ENCODE results near the gene SCIMP.
A peak's percentile ranks its signal among the peaks of the same experiment; 100 is the strongest.

Gene SCIMP

DNA sequence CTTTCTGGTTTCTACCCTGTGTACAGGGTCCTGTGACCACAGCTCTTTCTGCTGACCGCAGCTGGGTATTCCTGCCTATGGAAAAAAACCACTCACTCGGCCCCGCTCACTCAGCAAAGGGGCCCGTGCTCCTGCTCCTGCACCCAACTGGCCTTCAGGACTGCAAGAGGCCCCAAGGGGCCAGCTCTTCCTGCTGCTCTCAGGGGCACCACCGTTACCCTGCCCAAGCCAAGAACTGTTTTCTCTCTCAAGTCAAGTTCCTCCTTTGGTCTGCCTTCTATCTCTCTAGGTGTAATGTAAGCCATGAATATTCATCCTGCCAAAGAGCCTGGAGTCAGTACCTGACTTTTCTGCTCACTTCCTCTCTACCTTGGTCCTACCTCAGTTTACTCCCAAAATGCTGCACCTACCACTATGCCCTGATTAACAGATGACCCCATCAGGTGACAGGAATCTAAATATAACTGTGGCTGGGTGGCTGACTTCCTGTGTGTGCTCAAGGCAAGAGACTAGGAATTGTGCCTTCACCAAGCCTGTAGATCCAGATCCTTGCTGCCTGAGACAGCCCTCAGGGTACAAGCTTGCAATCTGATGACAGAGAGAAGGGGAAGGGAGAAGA lies 20.4 kb upstream of the SCIMP start:
- Histone ChIP-seq H3K27me3 (ENCODE audit: insufficient read depth, low read depth) (no peaks in the 10 kb centered on the region), H4K20me1 (ENCODE audit: insufficient read depth) (no peaks in the 10 kb centered on the region), H3K27ac (no peak overlapping the region), H2AFZ (ENCODE audit: low read depth) (no peak overlapping the region), H3K4me2 (no peak overlapping the region), H3K9ac (no peak overlapping the region), H3K4me3 (IDR thresholded peaks at IDR 0.05; ENCODE audit: insufficient read depth, low read depth, low read length) (no peak overlapping the region), H3K79me2 (ENCODE audit: insufficient read depth, low read depth) (no peaks in the 10 kb centered on the region), H3K36me3 (ENCODE audit: insufficient read depth) (no peaks in the 10 kb centered on the region), H3K4me1 (ENCODE audit: low read depth, poor library complexity, severe bottlenecking) (no peaks in the 10 kb centered on the region)
- TF ChIP-seq, protein P1, sequence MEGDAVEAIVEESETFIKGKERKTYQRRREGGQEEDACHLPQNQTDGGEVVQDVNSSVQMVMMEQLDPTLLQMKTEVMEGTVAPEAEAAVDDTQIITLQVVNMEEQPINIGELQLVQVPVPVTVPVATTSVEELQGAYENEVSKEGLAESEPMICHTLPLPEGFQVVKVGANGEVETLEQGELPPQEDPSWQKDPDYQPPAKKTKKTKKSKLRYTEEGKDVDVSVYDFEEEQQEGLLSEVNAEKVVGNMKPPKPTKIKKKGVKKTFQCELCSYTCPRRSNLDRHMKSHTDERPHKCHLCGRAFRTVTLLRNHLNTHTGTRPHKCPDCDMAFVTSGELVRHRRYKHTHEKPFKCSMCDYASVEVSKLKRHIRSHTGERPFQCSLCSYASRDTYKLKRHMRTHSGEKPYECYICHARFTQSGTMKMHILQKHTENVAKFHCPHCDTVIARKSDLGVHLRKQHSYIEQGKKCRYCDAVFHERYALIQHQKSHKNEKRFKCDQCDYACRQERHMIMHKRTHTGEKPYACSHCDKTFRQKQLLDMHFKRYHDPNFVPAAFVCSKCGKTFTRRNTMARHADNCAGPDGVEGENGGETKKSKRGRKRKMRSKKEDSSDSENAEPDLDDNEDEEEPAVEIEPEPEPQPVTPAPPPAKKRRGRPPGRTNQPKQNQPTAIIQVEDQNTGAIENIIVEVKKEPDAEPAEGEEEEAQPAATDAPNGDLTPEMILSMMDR (conservative IDR thresholded peaks at IDR 0.05; ENCODE audit: low read depth, low read length), result no peak

DNA sequence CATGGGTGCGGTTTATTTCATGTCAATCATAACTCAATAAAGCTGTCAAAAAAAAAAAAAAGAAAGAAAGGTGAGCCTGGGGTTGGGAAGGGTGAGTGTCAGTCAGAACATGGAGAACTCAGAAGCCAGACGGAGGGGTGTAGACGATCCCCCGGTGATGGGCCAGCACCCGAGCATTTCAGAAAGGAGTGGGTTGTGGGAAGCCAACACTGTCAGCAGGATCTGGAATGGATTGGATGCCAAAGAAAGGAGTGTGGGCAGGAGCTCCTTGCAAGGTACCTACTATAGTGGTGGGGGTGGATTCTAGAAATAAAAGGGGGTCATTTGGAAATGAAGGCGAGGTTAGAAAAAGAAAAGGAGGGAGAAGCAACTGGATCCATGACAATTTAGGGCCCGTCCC lies 19.8 kb upstream of the SCIMP start:
- H3K27ac ChIP-seq, result no peak overlapping the region
- no peaks in the 10 kb centered on the region for H3K36me3 ChIP-seq (ENCODE audit: insufficient read depth)
- H3K79me2 ChIP-seq (ENCODE audit: insufficient read depth, low read depth), result no peaks in the 10 kb centered on the region
- no peak overlapping the region for H3K4me3 ChIP-seq (IDR thresholded peaks at IDR 0.05; ENCODE audit: insufficient read depth, low read depth, low read length)
- no peak overlapping the region for H2AFZ ChIP-seq (ENCODE audit: low read depth)
- H4K20me1 ChIP-seq (ENCODE audit: insufficient read depth), result no peaks in the 10 kb centered on the region
- H3K4me2 ChIP-seq, result no peak overlapping the region
- no peaks in the 10 kb centered on the region for H3K4me1 ChIP-seq (ENCODE audit: low read depth, poor library complexity, severe bottlenecking)
- TF ChIP-seq, protein P1 (conservative IDR thresholded peaks at IDR 0.05; ENCODE audit: low read depth, low read length), result no peak
- H3K27me3 ChIP-seq (ENCODE audit: insufficient read depth, low read depth), result no peaks in the 10 kb centered on the region
- H3K9ac ChIP-seq, result no peak overlapping the region

DNA sequence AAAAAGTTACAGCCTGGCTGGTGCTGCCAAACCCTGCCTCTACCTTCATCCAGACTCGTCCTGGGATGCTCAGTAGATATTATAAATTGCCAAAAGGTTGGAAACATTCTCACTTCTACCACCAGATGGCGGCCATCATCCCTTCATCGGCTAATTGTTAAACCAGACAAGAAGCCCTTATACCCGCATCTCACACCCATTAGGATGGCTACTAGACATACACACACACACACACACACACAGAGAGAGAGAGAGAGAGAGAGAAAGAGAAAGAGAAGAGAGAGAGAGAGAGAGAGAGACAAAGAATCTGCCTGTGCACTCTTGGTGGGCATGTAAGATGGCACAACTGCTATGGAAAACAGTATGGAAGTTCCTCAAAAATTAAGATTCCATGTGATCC lies 15.0 kb upstream of the SCIMP start:
- Histone ChIP-seq H3K79me2 (ENCODE audit: insufficient read depth, low read depth) (no peaks in the 10 kb centered on the region), H3K36me3 (ENCODE audit: insufficient read depth) (no peaks in the 10 kb centered on the region), H2AFZ (ENCODE audit: low read depth) (no peak overlapping the region), H3K4me2 (no peak overlapping the region), H3K9ac (no peak overlapping the region), H4K20me1 (ENCODE audit: insufficient read depth) (no peaks in the 10 kb centered on the region), H3K27ac (no peak overlapping the region), H3K27me3 (ENCODE audit: insufficient read depth, low read depth) (no peaks in the 10 kb centered on the region), H3K4me1 (ENCODE audit: low read depth, poor library complexity, severe bottlenecking) (no peaks in the 10 kb centered on the region), H3K4me3 (IDR thresholded peaks at IDR 0.05; ENCODE audit: insufficient read depth, low read depth, low read length) (no peak overlapping the region)
- TF ChIP-seq, protein P1 (conservative IDR thresholded peaks at IDR 0.05; ENCODE audit: low read depth, low read length), result peak; percentile 37

DNA sequence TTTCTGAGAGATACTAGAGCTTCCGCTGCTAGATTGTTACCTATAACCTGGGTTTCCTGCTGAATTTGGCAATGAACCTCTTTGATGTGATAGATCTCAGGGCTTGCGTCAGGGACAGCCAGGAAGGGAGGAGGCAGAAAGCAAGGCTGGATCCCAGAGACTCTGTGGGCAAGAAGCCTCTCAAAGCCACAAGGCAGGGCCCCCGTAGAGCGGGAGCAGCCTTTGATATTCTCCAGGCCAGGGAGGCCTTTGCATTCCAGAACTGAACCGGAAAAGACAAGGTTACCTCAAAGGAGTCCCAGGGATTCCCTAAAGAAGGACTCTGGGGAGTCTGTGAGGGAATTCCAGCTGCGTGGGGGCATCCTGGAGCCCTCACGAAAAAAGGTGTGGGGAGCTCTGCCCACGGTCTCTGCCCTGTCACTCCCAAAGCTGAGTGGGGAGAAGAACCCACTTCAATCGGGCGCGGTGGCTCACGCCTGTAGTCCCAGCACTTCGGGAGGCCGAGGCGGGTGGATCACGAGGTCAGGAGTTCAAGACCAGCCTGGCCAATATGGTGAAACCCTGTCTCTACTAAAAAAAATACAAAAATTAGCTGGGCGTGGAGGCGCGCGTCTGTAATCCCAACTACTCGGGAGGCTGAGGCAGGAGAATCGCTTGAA lies 14.3 kb upstream of the SCIMP start:
- no peaks in the 10 kb centered on the region for H4K20me1 ChIP-seq (ENCODE audit: insufficient read depth)
- no peak overlapping the region for H3K4me3 ChIP-seq (IDR thresholded peaks at IDR 0.05; ENCODE audit: insufficient read depth, low read depth, low read length)
- no peaks in the 10 kb centered on the region for H3K27me3 ChIP-seq (ENCODE audit: insufficient read depth, low read depth)
- no peak overlapping the region for H3K4me2 ChIP-seq
- no peaks in the 10 kb centered on the region for H3K4me1 ChIP-seq (ENCODE audit: low read depth, poor library complexity, severe bottlenecking)
- no peak overlapping the region for H3K27ac ChIP-seq
- no peak overlapping the region for H2AFZ ChIP-seq (ENCODE audit: low read depth)
- no peaks in the 10 kb centered on the region for H3K79me2 ChIP-seq (ENCODE audit: insufficient read depth, low read depth)
- H3K9ac ChIP-seq, result no peak overlapping the region
- no peaks in the 10 kb centered on the region for H3K36me3 ChIP-seq (ENCODE audit: insufficient read depth)
- TF ChIP-seq, protein P1 (conservative IDR thresholded peaks at IDR 0.05; ENCODE audit: low read depth, low read length), result no peak

All from KMS-11 (cell line).